Measurements from ENCODE around the gene PANX2.
A peak's percentile ranks its signal among the peaks of the same experiment; 100 is the strongest.

Gene PANX2

DNA sequence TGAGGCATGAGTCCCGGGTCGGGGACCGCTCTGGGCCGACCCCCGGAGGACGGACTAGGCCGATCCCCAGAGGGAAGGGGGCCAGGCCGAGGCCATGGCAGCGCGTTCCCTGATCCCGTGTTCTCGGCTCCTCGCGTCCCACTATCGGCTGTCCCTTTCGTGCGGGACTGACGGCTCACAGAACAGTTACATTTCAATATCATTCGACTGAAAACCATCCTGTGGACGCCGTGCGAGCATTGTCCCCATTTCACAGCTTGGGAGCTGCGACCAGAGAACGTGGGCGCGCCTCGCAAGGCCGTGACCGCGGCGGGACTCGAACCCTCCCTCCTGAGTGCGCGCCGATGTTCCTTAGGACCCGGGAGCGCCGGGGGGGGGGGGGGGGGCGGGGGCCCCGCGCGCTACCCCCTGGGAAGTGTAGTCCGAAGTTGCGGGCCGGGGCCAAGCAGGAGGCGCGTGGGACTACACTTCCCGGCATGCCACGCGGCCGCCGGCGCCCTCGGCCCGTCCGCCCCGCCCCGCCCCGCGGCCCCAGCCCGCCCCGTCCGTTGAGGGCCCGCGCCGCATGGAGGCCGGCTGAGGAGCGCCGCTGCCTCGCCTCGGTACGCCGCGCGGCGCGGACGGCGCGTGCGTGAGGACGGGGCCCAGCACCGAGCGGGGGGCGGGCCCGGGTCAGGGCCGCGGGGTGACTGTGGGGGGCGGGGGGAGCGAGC lies 15.0 kb downstream of the PANX2 start, which contains the start of gene TRABD:
TSS of gene TRABD (plus strand) at position 539 of the 713 bp plus-strand sequence. CDS start 7,148 bp downstream, outside the sequence.
- peak; percentile 91 for DNase-seq

GRCh38 chr22:50186181-50186714 lies 15.7 kb downstream of the PANX2 start:
- DNase-seq = no peak

DNA sequence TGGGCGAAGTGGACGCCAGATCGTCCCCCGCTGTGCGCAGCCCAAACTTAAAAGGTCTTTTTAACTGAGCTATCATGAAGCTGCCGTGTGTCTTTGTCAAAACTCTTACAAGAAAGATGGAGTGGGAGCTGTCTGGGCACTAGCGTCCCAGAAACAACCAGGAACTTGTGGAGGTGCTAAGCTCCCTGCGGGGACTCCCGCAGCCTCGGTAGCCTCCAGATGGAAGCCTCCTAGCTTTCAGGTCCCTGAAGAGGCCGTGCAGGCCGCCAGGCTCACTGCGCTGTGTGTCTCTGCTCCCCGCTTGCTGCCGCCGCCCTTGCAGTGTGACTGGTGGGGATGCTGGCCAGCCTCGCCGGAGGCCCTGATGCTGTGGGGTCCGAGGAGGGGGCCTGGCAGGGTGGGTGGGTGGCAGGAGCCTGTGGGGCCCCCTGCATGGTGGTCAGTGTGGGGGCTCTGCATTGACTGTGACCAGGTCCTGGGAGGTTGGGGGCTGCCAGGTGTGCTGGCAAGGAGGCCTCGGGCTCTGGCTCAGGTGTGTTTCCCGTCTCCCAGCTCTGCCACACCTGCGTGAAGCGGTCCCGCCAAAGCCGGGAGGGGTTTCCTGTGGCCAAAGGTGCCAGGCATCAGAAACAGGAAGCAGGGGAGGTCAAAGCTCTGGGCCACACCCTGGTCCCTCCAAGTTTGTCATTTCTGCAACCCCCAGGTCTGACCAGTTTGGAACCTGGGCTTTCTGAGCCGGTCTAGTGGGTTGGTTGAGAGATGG lies 16.4 kb downstream of the PANX2 start:
- DNase-seq = peak; percentile 39

DNA sequence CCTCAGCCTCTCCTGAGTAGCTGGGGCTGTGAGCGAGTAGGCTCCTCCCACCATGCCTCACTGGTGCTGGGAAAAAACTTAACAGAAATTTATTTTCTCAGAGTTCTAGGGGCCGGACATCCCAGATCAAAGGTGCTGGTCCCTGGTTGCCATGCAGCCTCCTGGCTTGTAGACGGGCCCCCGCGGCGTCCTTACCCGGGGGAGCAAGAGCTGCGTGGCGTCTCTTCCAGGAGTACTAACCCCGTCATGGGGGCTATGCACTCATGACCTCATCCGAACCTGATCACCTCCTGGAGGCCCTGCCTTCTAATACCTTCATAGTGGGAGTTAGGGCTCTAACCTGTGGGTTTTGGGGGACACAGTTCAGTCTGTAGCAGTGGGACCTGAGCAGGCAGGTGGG lies 17.8 kb downstream of the PANX2 start:
- DNase-seq = no peak

- DNase-seq = no peak
Measured at GRCh38 chr22:50189184-50189848, 18.8 kb downstream of the PANX2 start.

- DNase-seq = no peak
Measured at GRCh38 chr22:50189849-50190181, 19.3 kb downstream of the PANX2 start.

DNA sequence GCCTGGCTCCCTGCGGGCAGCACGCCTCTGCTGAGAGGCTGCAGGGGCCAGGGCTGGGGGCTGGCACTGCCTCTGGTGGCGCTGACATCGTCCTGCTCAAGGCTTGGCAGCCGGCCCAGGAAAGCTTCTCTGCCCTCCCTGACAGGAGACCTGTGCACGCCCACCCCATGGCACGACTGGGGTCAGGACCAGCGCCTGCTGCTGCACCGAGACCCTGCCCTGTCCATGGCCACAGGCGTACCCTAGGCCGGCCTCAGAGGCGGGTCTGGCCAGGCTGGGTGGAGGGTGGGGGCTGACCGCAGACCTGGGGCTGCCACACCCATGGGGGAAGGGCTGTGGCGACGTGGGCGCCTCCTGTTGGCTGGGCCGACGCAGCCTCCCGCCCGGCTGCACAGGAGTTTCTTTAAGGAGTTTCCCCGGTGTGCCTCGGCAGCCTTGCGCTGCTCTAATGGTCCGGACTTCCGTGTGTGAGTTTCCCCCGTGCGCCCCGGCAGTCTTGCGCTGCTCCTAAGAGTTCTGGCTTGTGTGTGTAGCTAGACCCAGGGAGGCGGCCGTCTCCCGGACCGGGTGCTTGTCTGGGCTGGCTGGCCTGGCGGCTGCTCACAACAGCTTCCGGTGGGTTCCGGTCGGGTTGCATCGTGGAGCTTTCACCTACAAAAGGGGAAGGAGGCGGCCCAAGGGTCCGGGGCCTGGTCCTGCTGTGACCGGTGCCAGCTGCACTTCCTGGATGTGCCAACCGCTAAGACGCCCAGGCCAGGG lies 19.8 kb downstream of the PANX2 start:
- DNase-seq = peak; percentile 88

GRCh38 chr22:50190941-50191741 lies 20.6 kb downstream of the PANX2 start:
- DNase-seq = peak; percentile 82

DNA sequence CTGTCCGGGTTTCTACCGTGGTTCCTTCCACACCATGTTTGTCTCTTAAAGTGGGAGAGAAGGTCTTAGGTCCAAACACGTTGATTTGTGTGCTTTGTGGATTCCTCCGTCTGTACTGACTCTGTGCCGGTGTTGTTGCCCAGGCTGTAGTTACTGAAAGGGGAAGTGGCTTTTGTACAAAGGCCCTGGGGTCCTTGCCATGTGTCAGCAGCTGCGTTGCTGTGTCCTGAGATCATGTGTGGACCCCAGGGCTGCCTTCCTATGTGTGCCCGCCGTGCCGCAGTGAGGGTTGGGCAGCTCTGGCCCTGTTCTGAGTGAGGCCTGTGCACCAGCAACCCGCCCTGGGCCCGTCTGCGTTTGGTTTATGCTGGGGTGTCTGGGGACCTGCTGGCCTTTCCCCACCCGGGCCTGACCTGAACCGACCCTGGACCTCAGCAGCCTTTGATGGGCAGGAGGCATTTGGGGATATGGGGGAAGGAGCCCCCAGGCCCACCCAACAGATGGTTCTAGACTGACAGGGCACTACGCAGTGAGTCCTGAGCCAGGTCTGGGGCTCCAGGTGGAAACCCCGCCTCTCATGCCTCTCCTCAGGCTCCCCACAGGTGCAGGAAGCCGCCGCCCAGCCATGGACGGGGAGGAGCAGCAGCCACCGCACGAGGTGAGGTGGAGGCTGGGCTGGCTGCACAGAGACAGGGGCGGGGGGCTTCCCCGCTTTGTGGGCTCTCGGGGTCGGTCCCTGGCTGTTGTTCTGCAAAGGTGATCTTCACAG lies 22.1 kb downstream of the PANX2 start:
- peak; percentile 63 for DNase-seq

- DNase-seq = no peak
Measured at GRCh38 chr22:50193621-50194020, 23.1 kb downstream of the PANX2 start.

DNA sequence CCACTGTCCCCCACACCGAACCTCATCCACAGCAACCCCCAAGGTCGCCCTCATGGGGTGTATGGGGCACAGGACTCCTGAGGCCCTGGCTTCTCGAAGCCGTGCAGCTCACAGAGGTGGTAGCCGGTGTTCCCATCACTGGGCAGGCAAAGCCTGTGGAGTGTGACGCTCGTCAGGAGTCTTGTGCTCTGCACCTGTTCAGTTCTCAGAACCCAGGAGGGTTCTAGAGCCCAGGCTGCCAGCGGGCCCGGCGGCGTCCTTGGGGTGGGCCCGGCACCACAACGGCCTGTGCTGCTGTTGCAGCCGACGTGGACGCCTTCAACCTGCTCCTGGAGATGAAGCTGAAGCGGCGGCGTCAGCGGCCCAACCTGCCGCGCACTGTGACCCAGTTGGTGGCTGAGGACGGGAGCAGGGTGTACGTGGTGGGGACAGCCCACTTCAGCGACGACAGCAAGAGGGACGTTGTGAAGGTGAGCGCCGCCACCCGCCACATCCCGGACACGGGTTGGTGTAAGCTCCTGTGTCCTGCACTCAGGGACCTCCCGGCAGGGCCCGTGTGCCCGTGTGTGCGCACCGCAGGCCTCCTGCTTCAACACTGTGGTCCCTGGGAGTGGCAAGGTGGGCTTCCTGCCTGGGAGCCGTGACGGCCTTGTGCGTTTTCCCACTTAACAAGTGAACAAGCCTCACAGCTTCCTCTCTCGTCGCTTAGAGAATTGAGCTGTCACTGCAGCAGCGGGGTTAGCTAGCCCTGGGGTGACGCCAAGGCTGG lies 23.7 kb downstream of the PANX2 start:
- no peak for DNase-seq

DNA sequence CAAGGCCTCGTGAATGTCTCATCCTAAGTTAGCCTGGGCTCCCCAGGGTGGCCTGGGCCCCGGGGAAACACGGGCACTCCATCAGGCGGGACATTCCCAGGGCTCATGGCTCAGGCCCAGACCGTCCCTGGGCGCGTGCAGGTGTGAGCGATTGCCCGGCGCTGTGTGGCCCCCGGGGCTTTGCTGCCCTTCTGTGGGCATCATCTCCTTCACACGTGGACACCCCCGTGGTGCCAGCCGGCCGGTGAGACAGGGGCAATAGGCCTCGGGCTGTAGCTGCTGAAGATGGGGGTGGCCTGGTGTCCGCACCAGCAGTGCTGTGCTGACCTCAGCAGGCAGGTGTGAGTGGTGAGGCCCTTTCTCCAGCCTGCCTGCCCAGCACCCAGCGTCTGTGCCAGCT lies 25.7 kb downstream of the PANX2 start:
- DNase-seq = no peak

- no peak for DNase-seq
Measured at GRCh38 chr22:50197000-50197800, 26.7 kb downstream of the PANX2 start.

DNA sequence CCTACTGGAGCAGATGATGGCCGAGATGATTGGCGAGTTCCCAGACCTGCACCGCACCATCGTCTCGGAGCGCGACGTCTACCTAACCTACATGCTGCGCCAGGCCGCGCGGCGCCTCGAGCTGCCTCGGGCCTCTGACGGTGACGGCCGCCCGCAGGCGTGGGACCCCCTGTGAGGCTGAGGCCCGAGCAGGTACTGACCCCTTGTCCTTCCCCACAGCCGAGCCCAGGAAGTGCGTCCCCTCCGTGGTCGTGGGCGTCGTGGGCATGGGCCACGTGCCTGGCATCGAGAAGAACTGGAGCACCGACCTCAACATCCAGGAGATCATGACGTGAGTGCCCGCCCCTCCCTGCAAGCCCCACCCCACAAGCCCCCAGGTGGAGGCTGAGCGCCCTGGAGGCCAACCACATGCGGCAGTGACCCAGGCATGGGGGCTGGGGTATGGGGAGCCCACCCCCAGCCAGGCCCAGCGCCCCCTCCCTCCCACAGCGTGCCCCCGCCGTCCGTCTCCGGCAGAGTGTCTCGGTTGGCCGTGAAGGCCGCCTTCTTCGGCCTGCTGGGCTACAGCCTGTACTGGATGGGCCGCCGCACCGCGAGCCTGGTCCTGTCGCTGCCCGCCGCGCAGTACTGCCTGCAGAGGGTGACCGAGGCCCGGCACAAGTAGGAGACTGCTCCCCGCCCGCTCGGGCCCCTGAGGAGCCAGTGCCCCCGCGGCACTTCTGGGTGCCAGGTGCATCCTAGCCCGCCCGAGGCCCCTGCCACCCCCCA lies 27.5 kb downstream of the PANX2 start:
- no peak for DNase-seq

GRCh38 chr22:50198624-50199017 lies 28.1 kb downstream of the PANX2 start:
- DNase-seq = no peak

DNA sequence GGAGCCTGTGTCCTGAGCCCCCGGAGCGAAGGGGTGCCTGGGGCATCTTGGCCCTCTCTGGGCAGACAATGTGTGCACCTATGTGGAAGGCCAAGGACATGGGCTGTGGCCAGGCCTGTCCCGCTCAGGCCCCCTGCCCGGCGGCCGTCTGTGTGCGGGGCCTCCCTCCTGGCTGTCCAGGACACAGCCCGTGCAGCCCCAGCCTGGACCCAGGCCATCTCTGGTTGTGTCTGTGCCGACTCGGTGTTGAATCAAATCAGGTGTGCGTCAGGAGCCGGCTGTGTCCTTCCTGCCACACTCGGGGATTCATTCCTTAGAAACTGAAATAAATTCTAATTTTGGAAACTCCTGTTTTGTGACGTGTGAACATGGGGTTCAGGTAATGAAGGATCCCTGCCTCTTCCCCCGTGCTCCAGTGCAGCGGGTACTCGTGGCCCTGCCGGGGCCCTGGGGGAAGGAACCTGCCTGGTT lies 28.8 kb downstream of the PANX2 start:
- no peak for DNase-seq

- DNase-seq = peak; percentile 22
Measured at GRCh38 chr22:50199829-50200460, 29.4 kb downstream of the PANX2 start.

Measured in CD4-positive, alpha-beta T cell treated with Interleukin-21 for 1 hour (primary cell).